Ectodermal cell (in vitro differentiated cells): Measurements from ENCODE around the gene MAPKBP1.
A peak's percentile ranks its signal among the peaks of the same experiment; 100 is the strongest.

ENCODE experiments used
- H3K27ac ChIP-seq: 2 replicates; pipeline ENCODE4 v1.7.0; 2013; ENCODE audit warnings: mild to moderate bottlenecking, low read depth, low read length; ENCODE audit not compliant: insufficient read depth, poor library complexity, severe bottlenecking
- H3K27me3 ChIP-seq: 2 replicates; pipeline ENCODE4 v1.7.0; 2013; ENCODE audit warnings: mild to moderate bottlenecking, low read length; ENCODE audit not compliant: insufficient read depth, control insufficient read depth, poor library complexity, severe bottlenecking
- H3K36me3 ChIP-seq: one replicate; pipeline ENCODE4 v1.7.0; 2013; ENCODE audit warnings: low read length; ENCODE audit not compliant: control insufficient read depth, insufficient read depth
- H3K4me1 ChIP-seq: one replicate; pipeline ENCODE4 v1.7.0; 2013; ENCODE audit warnings: low read length; ENCODE audit not compliant: control insufficient read depth, insufficient read depth
- H3K4me3 ChIP-seq: 2 replicates; pipeline ENCODE4 v1.7.0; 2013; ENCODE audit warnings: low read depth, low read length, control low read depth; ENCODE audit not compliant: insufficient read depth
- H3K9me3 ChIP-seq: 2 replicates; pipeline ENCODE4 v1.7.0; 2013; ENCODE audit warnings: mild to moderate bottlenecking, low read length, moderate library complexity; ENCODE audit not compliant: control insufficient read depth
- WGBS, 2 experiments: methylation state at CpG; one replicate each; pipeline ENCODE4 v1.1.7; 2013; ENCODE audit warnings: missing lambda C conversion rate in 2 of 2; 5-methylcytosine and 5-hydroxymethylcytosine counted together

MAPKBP1 gene

DNA sequence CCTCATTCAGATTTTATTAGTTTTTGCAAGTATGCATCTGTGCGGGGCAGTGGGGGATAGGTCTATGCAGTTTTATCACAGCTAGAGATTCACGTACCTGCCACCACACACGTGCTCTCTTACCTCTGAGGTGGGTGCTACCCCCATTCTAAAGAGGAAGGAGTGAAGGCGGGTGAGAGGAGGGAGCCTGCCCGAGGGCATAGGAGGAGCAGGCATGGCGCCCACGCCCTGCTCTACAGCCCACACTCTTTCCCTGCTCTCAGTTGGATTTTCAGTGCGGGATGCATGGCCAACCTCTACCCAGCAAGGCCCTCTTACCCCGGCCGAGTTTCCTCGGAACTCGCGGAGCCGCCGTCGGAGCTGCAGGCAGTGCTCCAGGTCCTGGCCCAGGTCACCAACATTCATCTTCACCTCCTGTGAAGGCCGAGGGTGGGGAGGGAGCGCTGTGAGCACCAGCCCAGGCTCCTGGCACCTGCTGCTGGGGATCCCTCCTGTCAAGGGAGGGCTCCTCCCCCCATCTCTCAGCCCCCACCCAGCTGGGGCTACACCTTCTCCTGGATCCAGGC, 91.3 kb downstream of the MAPKBP1 start:
- Histone ChIP-seq H3K27ac (no peak overlapping the region), H3K4me1 (peaks cover 24% of the 10 kb centered on the region), H3K9me3 (no peaks in the 10 kb centered on the region), H3K27me3 (no peaks in the 10 kb centered on the region), H3K36me3 (no peaks in the 10 kb centered on the region), H3K4me3 (no peak overlapping the region)
- 91 to 93% methylated on average over 18 of the region's 18 CpGs for WGBS, 2 experiments

DNA sequence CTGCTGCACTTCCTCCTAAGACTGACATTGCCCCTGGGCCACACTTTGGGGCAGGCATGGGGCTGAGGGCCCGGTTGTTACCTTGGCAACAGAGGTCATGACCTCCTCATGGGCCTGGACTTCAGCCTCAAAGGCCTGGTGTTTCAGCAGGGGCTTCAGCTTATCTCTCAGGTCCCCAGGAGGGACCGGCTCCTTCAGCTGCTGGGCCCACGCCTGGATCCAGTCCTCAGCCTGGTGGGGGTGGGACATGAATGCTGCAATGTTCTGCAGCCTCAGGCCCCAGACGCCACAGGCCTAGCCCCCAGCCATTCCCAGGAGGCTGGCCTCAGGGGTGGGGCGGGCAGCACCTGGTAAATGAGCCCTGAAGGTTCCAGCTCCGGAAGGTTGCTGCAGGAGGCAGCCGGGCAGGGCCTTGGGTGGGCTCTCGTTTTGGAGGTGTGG, 92.0 kb downstream of the MAPKBP1 start:
- peak overlapping the region; percentile 59 for H3K27ac ChIP-seq
- no peaks in the 10 kb centered on the region for H3K9me3 ChIP-seq
- peaks cover 24% of the 10 kb centered on the region for H3K4me1 ChIP-seq
- no peaks in the 10 kb centered on the region for H3K36me3 ChIP-seq
- no peak overlapping the region for H3K4me3 ChIP-seq
- 68 to 70% methylated on average over 8 of the region's 8 CpGs for WGBS, 2 experiments
- no peaks in the 10 kb centered on the region for H3K27me3 ChIP-seq

DNA sequence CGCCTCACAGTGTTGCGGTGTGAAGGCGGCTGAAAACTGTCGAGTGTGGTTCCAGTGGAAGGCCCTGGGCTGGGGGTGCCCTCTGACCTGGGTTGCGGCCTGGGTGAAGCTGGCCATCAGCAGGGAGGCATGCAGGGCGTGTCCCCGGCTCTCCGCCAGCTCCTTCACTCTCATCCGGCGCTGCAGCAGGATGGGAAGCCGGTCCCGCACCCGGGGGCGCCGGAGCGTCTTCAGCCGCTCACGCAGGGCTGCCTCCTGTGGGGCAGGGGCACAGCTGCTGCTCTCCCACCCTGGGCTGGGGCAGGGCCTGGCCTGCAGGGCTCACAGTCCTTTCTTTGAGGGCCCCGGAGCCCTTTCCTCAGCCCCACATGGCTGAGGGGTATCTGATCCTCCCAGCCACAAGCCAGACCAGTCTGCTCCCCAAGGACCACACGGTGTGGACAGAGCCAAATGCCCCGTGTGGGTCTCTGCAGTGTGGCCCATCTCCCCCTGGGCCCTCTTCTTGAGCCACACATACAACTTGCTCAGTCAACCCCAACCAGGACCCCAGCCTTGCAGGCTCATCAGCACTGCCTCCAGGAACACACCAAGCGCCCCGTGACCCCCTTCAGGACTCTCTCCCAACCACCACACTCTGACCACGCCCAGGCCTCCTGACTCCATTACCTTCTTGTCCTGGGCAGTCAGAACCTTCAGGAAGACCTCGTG, 92.7 kb downstream of the MAPKBP1 start:
- Histone ChIP-seq H3K27me3 (no peaks in the 10 kb centered on the region), H3K36me3 (no peaks in the 10 kb centered on the region), H3K27ac (no peak overlapping the region), H3K4me3 (no peak overlapping the region), H3K9me3 (no peaks in the 10 kb centered on the region), H3K4me1 (peaks cover 19% of the 10 kb centered on the region)
- WGBS, 2 experiments: 87 to 91% methylated on average over 25 of the region's 25 CpGs

DNA sequence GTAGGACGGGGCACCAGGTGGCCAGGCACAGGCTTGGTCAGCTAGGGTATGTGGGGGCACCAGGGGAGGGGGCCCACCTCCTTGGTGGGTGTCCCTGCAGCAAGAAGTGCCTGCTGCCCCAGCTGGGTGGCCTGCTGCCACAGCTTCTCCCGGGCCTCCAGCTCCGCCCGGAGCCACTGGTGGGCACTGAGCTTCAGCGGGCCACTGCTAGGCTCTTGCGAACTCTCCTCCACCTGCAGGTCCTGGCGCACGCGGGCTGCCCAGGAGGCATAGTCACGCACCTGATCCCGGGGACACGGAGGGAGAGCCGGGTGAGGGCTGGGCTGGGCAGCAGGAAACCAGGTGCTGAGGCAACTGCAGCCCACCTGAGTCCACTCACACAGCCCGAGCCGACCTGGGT, 94.0 kb downstream of the MAPKBP1 start:
- no peaks in the 10 kb centered on the region for H3K36me3 ChIP-seq
- no peaks in the 10 kb centered on the region for H3K9me3 ChIP-seq
- H3K4me1 ChIP-seq: peaks cover 15% of the 10 kb centered on the region
- no peaks in the 10 kb centered on the region for H3K27me3 ChIP-seq
- 95 to 96% methylated on average over 15 of the region's 15 CpGs for WGBS, 2 experiments
- H3K27ac ChIP-seq: no peak overlapping the region
- no peak overlapping the region for H3K4me3 ChIP-seq

DNA sequence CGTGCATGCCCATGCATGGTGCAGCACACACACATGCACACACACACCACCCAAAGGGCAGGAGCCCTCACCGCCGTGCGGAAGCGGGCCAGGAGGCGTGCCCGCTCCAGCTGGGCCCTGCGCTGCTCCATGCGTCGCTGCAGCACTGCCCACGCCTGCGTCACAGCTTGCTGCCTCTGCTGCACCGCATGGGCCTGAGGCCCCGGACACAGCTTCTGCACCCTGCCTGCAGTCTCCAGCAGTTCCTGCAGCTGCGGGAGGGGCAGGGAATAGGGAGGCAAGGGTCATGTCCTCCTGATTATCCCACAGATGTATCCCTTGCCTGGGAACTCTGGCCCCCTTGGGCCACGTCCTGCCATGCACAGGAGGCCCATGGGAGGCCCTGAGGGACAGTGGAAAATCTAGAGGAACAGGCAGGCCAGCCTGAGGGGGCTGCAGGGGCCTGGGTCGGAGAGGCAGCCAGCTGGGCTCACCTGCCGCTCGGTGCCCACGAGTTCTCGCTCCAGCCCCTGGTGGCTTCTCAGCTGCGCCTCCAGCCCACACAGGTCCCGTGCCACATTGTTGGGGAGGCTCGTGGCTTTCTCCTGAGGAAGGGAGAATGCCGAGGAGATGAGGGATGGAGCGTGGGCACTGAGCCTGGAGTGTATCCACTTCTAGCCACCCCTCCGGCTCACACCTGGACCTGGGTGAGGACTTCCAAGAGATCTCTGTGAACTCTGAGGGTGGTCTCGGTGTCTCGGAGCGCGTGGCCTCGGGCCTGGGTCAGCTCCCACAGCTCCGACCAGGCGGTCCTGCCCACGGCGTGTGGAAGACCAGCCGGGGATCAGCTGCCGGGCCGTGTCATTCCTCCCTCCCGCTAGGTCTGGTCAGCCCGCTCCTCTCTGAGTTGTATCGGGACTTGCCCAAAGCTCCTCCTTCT, 95.7 kb downstream of the MAPKBP1 start:
- 89 to 91% methylated on average over 42 of the region's 42 CpGs for WGBS, 2 experiments
- Histone ChIP-seq H3K4me1 (peaks cover 15% of the 10 kb centered on the region), H3K36me3 (no peaks in the 10 kb centered on the region), H3K27ac (no peak overlapping the region), H3K9me3 (no peaks in the 10 kb centered on the region), H3K4me3 (no peak overlapping the region), H3K27me3 (no peaks in the 10 kb centered on the region)

DNA sequence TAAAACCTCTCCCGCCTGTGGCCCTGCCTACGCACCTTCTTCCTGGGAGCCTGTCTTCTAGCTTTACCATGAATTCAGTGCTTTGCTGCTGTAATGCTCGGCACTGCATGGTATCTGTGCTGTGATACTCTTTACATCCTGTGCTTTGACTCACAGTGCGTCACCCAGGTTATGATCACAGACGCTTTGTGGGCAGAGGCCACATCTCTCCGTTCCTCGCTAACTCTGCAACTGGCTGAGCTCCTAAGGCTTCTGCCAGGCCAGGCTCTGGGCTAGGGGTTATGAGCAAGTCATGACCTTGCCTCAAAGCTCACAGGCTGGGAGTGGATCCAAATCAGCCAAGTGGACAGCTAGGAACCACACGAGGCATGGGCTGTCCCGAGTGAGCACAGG, 96.4 kb downstream of the MAPKBP1 start:
- peaks cover 15% of the 10 kb centered on the region for H3K4me1 ChIP-seq
- H3K36me3 ChIP-seq: no peaks in the 10 kb centered on the region
- 82 to 86% methylated on average over 9 of the region's 9 CpGs for WGBS, 2 experiments
- H3K27ac ChIP-seq: no peak overlapping the region
- no peaks in the 10 kb centered on the region for H3K9me3 ChIP-seq
- no peaks in the 10 kb centered on the region for H3K27me3 ChIP-seq
- no peak overlapping the region for H3K4me3 ChIP-seq

DNA sequence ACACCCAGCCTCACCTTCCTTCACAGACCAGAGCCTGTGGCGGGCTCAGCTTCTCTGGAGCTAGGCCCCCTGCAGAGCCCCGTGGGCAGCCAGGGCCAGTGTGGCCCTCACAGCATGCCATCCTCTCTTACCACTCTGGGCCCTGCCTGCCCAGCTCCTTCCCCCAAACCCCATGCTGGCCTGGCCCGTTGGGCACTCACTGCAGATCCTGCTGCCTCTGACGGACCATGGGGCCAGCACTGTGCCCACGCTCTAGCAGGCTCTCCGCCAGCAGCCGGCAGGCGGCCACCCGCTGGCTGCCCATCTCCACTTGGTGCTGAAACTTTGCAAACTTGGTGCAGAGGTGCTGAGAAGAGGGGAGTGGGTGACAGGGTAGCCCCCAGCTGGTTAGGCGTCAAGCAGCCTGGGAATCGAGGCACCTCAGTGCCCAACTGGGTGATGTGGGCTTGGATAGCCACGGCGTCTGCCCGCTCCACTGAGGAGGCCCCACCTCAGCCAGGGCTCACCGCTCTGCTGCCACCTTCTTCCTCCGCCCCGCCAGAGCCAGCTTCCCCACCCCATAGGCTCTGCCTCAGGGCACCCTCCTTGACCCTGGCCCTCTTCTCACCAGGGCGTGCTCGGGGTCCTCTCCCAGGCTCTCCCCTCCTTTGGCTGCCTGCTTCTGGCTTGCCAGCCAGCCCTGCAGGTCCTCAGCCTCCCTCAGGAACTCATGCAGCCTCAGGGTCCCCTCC, 97.1 kb downstream of the MAPKBP1 start:
- Histone ChIP-seq H3K9me3 (no peaks in the 10 kb centered on the region), H3K27me3 (no peaks in the 10 kb centered on the region), H3K4me3 (no peak overlapping the region), H3K27ac (no peak overlapping the region), H3K36me3 (no peaks in the 10 kb centered on the region), H3K4me1 (peaks cover 9% of the 10 kb centered on the region)
- WGBS, 2 experiments: 93 to 95% methylated on average over 19 of the region's 19 CpGs

DNA sequence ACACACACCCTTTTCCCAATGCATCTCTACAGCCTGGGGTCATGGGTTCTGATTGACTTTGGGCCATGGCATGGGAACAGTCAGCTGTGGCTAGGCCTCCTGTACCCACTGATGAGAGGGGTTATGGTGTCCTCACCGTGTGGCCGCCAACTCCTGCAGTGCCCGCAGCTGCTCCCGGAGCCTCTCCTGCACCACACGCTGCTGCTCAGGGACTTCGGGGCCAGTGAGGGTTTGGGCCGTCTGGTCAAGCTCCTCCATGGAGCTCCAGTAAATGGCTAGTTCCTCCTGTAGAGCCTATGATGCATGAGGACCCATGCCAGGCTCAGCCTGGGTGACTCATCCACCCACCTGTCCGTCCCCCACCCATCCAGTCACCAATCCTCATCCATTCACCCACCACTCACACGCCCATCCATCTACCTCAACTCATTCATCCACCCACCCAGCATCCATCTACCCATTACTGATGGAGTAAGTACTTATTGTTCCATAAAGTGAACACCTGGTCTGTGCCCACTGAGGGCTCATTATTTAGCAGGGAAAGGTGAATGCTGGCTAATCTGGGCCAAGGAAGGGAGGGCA, 98.0 kb downstream of the MAPKBP1 start:
- H3K36me3 ChIP-seq: no peaks in the 10 kb centered on the region
- no peak overlapping the region for H3K27ac ChIP-seq
- no peaks in the 10 kb centered on the region for H3K27me3 ChIP-seq
- 92 to 95% methylated on average over 9 of the region's 9 CpGs for WGBS, 2 experiments
- no peak overlapping the region for H3K4me3 ChIP-seq
- H3K9me3 ChIP-seq: no peaks in the 10 kb centered on the region
- H3K4me1 ChIP-seq: no peaks in the 10 kb centered on the region

DNA sequence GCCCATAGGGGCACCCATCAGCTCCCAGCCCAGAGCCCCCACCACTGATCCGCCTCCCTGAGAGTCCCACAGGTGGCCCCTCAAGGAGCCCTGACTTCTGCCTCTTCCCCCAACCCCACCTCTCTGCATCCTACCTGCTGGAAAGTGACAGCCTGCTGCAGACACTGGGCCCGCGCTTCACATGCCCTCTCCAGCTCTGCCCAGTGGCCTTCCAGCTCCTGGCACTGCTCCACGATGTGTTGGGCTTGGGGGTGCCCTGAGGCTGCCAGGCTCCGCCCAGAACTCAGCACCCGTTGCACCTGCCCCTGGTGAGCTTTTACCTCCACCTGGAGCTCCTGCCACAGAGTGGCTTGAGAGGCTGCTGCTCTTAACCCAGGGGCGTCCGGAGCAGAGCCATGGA, 99.4 kb downstream of the MAPKBP1 start:
- no peaks in the 10 kb centered on the region for H3K9me3 ChIP-seq
- no peak overlapping the region for H3K4me3 ChIP-seq
- no peak overlapping the region for H3K27ac ChIP-seq
- no peaks in the 10 kb centered on the region for H3K4me1 ChIP-seq
- 92 to 93% methylated on average over 8 of the region's 8 CpGs for WGBS, 2 experiments
- no peaks in the 10 kb centered on the region for H3K27me3 ChIP-seq
- H3K36me3 ChIP-seq: no peaks in the 10 kb centered on the region
